A549 (cell line): ENCODE data around the gene MPL. TPM values are rescaled to one million over a fixed set of nuclear protein-coding genes. Genes with fewer than 3 reads are reported as not detected.
A peak's percentile ranks its signal among the peaks of the same experiment; 100 is the strongest.

ENCODE experiments used
- ATAC-seq, 2 experiments: fragments of 200-7000 bp in 1 of 2; fragments of >200 bp in 1 of 2; cut with Nextera tagmentation in 1 of 2; cut with Tn5 transposase in 1 of 2; 3 replicates each; pipeline versions ENCODE4 v1.8.0 to v1.9.1; 2018 to 2020; ENCODE audit warnings: mild to moderate bottlenecking in 1 of 2, moderate library complexity in 1 of 2
- CTCF ChIA-PET: fragments of 300-600 bp; sonication (Branson Sonifier 250); formaldehyde crosslinking; extraction: SDS; loops from one replicate; lab custom pipeline; 2021; ENCODE audit warnings: antibody characterized with exemption, inconsistent platforms; lab: Yijun Ruan, JAX
- POLR2A ChIA-PET: fragments of 350-600 bp; formaldehyde crosslinking; extraction: SDS; loops from one replicate; lab custom pipeline; 2021; ENCODE audit warnings: antibody characterized with exemption, inconsistent platforms; lab: Yijun Ruan, JAX
- DNase-seq, 2 experiments: peaks; one replicate each; pipeline versions ENCODE4 v3.0.0 to v3.0.0-alpha.2; 2011 to 2016; ENCODE audit warnings: low read depth in 1 of 2, low spot score in 1 of 2
- FAIRE-seq: peaks from 2 replicates; lab custom pipeline; 2011; peaks lifted over from hg19 to GRCh38; lab: Jason Lieb, UNC
- H3K27ac ChIP-seq, 2 experiments: fragments of >200 bp; sonication (Bioruptor Twin); formaldehyde crosslinking; 3 replicates each; pipeline ENCODE4 v1.5.1; 2016 to 2017
- H3K4me1 ChIP-seq: fragments of >200 bp; sonication (Bioruptor Twin); formaldehyde crosslinking; 3 replicates; pipeline ENCODE4 v1.6.1; 2016
- H3K4me2 ChIP-seq: fragments of >200 bp; sonication (Bioruptor Twin); formaldehyde crosslinking; 3 replicates; pipeline ENCODE4 v1.6.1; 2016
- H3K4me3 ChIP-seq: fragments of >200 bp; sonication (Bioruptor Twin); formaldehyde crosslinking; 3 replicates; pipeline ENCODE4 v1.5.1; 2016
- H3K9me3 ChIP-seq: fragments of >200 bp; sonication (Bioruptor Twin); formaldehyde crosslinking; 3 replicates; pipeline ENCODE4 v1.6.1; 2016
- BCL3 ChIP-seq: fragments of >200 bp; sonication (Bioruptor Twin); formaldehyde crosslinking; IDR thresholded peaks from 3 replicates; pipeline ENCODE4 v1.6.1; 2016
- CBX2 ChIP-seq: fragments of 200-600 bp; sonication (generic); IDR thresholded peaks from 2 replicates; pipeline ENCODE4 v1.6.1; 2016; ENCODE audit warnings: low read depth, mild to moderate bottlenecking, borderline replicate concordance
- EHF ChIP-seq: fragments of 250-450 bp; sonication (Bioruptor Pico); IDR thresholded peaks from 2 replicates; pipeline ENCODE4 v1.5.0; 2020; ENCODE audit warnings: mild to moderate bottlenecking
- EHMT2 ChIP-seq: fragments of 200-600 bp; sonication (generic); IDR thresholded peaks from 2 replicates; pipeline ENCODE4 v1.6.1; 2016; ENCODE audit warnings: antibody characterized with exemption, low read depth, mild to moderate bottlenecking, moderate library complexity
- EP300 ChIP-seq, 2 experiments: fragments of >200 bp; sonication (Bioruptor Twin); formaldehyde crosslinking; IDR thresholded peaks; 2 replicates in 1 of 2; 3 replicates in 1 of 2; pipeline ENCODE4 v1.6.1; 2016 to 2017
- JUNB ChIP-seq: fragments of >200 bp; sonication (Bioruptor Twin); formaldehyde crosslinking; IDR thresholded peaks from 2 replicates; pipeline ENCODE4 v1.6.1; 2016
- MAFK ChIP-seq: fragments of 450-650 bp; IDR thresholded peaks from 2 replicates; pipeline ENCODE4 v1.6.1; 2014; ENCODE audit not compliant: partially characterized antibody
- MYC ChIP-seq: IDR thresholded peaks from 2 replicates; pipeline ENCODE4 v1.6.1; 2012; ENCODE audit warnings: mild to moderate bottlenecking, inconsistent platforms, low read length, improper control_type of control experiment, borderline replicate concordance
- NR3C1 ChIP-seq: fragments of >200 bp; sonication (Bioruptor Twin); formaldehyde crosslinking; IDR thresholded peaks from 3 replicates; pipeline ENCODE4 v1.6.1; 2017
- PHF8 ChIP-seq: fragments of 200-600 bp; sonication (generic); IDR thresholded peaks from 2 replicates; pipeline ENCODE4 v1.6.1; 2016; ENCODE audit warnings: low read depth, mild to moderate bottlenecking, antibody characterized with exemption, moderate library complexity, borderline replicate concordance
- POLR2A ChIP-seq: IDR thresholded peaks from 2 replicates; pipeline ENCODE4 v1.6.1; 2012; ENCODE audit warnings: mild to moderate bottlenecking, low read length
- POLR2AphosphoS2 ChIP-seq: conservative IDR thresholded peaks from 2 replicates; pipeline ENCODE4 v1.6.1; 2012; ENCODE audit warnings: low read length, improper control_type of control experiment, inconsistent platforms
- RAD21 ChIP-seq, 2 experiments: fragments of >200 bp in 1 of 2; sonication (Bioruptor Twin) in 1 of 2; formaldehyde crosslinking in 1 of 2; IDR thresholded peaks in 1 of 2; conservative IDR thresholded peaks in 1 of 2; 2 replicates in 1 of 2; 3 replicates in 1 of 2; pipeline ENCODE4 v1.6.1; 2012 to 2018; ENCODE audit warnings: inconsistent platforms in 1 of 2
- RNF2 ChIP-seq: fragments of 200-600 bp; sonication (generic); IDR thresholded peaks from 2 replicates; pipeline ENCODE4 v1.6.1; 2016; ENCODE audit warnings: low read depth, mild to moderate bottlenecking, antibody characterized with exemption, moderate library complexity, borderline replicate concordance
- SMC3 ChIP-seq: fragments of >200 bp; sonication (Bioruptor Twin); formaldehyde crosslinking; IDR thresholded peaks from 3 replicates; pipeline ENCODE4 v1.6.1; 2018; ENCODE audit warnings: inconsistent platforms
- SREBF2 ChIP-seq: fragments of 450-650 bp; IDR thresholded peaks from 2 replicates; pipeline ENCODE4 v1.6.1; 2014; ENCODE audit warnings: mild to moderate bottlenecking, moderate library complexity
- USF2 ChIP-seq: fragments of 450-650 bp; IDR thresholded peaks from 2 replicates; pipeline ENCODE4 v1.6.1; 2014; ENCODE audit warnings: antibody characterized with exemption
- ZC3H11A ChIP-seq: fragments of 450-650 bp; IDR thresholded peaks from 2 replicates; pipeline ENCODE4 v1.6.1; 2014; ENCODE audit warnings: antibody characterized with exemption, mild to moderate bottlenecking
- ZNF302 ChIP-seq: fragments of 250-450 bp; sonication (Bioruptor Pico); IDR thresholded peaks from 2 replicates; pipeline ENCODE4 v1.9.0; 2021; ENCODE audit warnings: inconsistent platforms, mild to moderate bottlenecking, moderate library complexity
- ZSCAN20 ChIP-seq: fragments of 250-450 bp; sonication (Bioruptor Pico); IDR thresholded peaks from 2 replicates; pipeline ENCODE4 v1.8.0; 2022; ENCODE audit warnings: mild to moderate bottlenecking, moderate library complexity
- WGBS: methylation state at CpG from one replicate; pipeline ENCODE4 v1.1.6; 2017; ENCODE audit errors: missing lambda C conversion rate; 5-methylcytosine and 5-hydroxymethylcytosine counted together
- polyA plus RNA-seq, 4 experiments: library from polyadenylated mRNA; depleted of rRNA in 3 of 4; stranded (reverse); fragments of >200 nt; fragmentation: RNase III in 1 of 4; extraction: RNeasy Plus Mini Kit Qiagen cat#74134 plus additional on column Dnase treatment in 1 of 4; gene quantifications; 2 replicates in 3 of 4; 3 replicates in 1 of 4; pipeline ENCODE4 v1.2.3, GENCODE V29; 2011 to 2017

Gene MPL
- polyA plus RNA-seq, 2 of the 4 experiments (the other 2 are of a cell fraction): not detected

DNA sequence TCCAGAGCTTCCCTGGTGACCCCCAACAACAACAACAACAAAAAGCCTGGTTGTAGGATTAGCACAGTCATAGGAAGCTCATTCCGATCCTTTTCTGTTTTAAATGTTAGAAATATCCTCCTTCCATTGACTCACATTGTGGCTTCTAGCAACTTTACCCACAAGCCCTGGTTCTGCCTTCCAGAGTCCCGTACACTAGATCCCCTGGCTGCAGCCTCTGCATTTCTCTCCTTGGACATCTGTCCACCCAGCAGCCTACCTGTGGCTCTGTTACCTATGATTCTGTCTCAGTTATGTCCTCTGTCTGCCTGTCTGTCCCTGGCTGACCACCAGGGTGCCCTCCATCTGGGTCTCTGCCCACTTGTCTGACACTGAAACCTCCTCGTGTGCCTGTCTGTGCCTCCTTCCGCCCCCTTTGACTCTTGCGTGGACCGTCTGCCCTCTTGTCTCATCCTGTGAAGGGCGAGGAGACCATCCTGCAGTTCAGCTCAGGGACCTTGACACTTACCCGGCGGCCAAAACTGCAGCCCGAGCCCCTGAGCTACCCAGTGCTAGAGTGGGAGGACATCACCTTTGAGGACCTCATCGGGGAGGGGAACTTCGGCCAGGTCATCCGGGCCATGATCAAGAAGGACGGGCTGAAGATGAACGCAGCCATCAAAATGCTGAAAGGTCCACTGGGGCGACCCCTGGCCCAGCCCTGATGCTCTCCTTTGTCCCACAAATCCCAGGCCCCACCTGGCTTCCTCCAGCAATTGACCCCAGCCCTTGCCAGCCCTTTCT lies 20.7 kb upstream of the MPL start:
- H3K4me1 ChIP-seq: no peaks in the 10 kb centered on the region
- H3K4me2 ChIP-seq: no peak overlapping the region
- no peak overlapping the region for H3K4me3 ChIP-seq
- DNase-seq (no peak), FAIRE-seq (no peak), ATAC-seq (peak; percentile 35 to 68; a peak in 3 of 6 replicates)
- WGBS: 80% methylated on average over 16 of the region's 16 CpGs
- POLR2A ChIA-PET: no interaction called here
- CTCF ChIA-PET: interaction anchor here (1.0 to 1.9 kb wide), 3 partner anchors 12 to 90 kb away, joined by 3 to 5 read pairs (median 4); no protein-coding TSS in a partner anchor
- TF ChIP-seq EP300 (IDR thresholded peaks at IDR 0.05): no peak
- no peak for TF ChIP-seq PHF8
- TF ChIP-seq POLR2A: no peak
- no peak for TF ChIP-seq USF2
- TF ChIP-seq MYC: no peak
- TF ChIP-seq JUNB: no peak
- no peak for TF ChIP-seq ZC3H11A
- TF ChIP-seq RNF2: no peak
- TF ChIP-seq EHMT2: no peak
- TF ChIP-seq ZSCAN20 (CRISPR knock-in tag): no peak
- TF ChIP-seq ZNF302 (CRISPR knock-in tag): no peak
- no peak for TF ChIP-seq SREBF2
- TF ChIP-seq BCL3: no peak
- TF ChIP-seq POLR2AphosphoS2: no peak
- no peak for TF ChIP-seq CBX2
- no peak overlapping the region for H3K27ac ChIP-seq
- H3K9me3 ChIP-seq: no peaks in the 10 kb centered on the region

DNA sequence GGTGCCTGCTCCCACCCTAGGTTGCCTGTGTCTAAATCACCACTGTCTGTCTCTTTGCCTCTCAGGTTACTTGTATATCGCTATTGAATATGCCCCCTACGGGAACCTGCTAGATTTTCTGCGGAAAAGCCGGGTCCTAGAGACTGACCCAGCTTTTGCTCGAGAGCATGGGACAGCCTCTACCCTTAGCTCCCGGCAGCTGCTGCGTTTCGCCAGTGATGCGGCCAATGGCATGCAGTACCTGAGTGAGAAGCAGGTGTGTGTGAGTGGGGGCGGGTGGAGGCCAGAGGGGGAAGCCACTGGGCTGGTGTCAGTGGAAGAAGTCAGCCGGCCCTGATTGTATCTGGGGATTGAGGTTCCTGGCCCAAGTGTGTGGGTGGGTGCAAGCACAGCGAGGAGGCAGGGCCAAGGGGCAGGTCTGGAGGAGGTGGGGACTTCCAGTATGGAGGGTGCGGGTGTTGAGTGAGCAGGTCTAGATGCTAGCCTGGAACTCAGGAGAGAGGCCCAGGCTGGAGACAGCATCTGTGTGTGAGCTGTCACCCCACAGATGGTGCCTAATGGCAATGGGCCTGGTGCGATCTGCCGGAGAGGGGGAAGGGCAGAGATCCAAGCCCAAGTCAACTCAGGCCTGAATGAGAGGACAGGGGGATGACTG lies 19.7 kb upstream of the MPL start:
- H3K27ac ChIP-seq: no peak overlapping the region
- no peak for FAIRE-seq
- TF ChIP-seq NR3C1: no peak
- TF ChIP-seq EP300 (IDR thresholded peaks at IDR 0.05): no peak
- TF ChIP-seq USF2: no peak
- TF ChIP-seq POLR2AphosphoS2: no peak
- no peak for TF ChIP-seq MAFK
- TF ChIP-seq RAD21 (conservative IDR thresholded peaks at IDR 0.05 in 1 of 2, IDR thresholded peaks at IDR 0.05 in 1 of 2): no peak
- no peak for TF ChIP-seq POLR2A
- no peak for TF ChIP-seq EHMT2
- TF ChIP-seq EHF: no peak
- TF ChIP-seq SMC3: no peak
- no peak for ATAC-seq
- CTCF ChIA-PET: interaction anchor here (1.7 to 1.9 kb wide), 2 partner anchors 13 to 15 kb away, joined by 3 to 5 read pairs; no protein-coding TSS in a partner anchor
- H3K9me3 ChIP-seq: no peaks in the 10 kb centered on the region
- POLR2A ChIA-PET: no interaction called here
- no peaks in the 10 kb centered on the region for H3K4me1 ChIP-seq
- no peak overlapping the region for H3K4me3 ChIP-seq
- H3K4me2 ChIP-seq: no peak overlapping the region
- no peak for DNase-seq
- WGBS: 78% methylated on average over 14 of the region's 15 CpGs
